Epidermal melanocyte (primary cell): ENCODE data around the gene LSM5.
"Not testable (repeated sequence)": the region's sequence is repeated elsewhere in the genome, so short reads cannot be mapped to it uniquely, and the experiment has no call there.

Source experiments
- DNase-seq: peaks from one replicate; pipeline ENCODE4 v3.0.0; 2011; ENCODE audit warnings: low spot score; ENCODE audit not compliant: insufficient read length

LSM5 gene

DNA sequence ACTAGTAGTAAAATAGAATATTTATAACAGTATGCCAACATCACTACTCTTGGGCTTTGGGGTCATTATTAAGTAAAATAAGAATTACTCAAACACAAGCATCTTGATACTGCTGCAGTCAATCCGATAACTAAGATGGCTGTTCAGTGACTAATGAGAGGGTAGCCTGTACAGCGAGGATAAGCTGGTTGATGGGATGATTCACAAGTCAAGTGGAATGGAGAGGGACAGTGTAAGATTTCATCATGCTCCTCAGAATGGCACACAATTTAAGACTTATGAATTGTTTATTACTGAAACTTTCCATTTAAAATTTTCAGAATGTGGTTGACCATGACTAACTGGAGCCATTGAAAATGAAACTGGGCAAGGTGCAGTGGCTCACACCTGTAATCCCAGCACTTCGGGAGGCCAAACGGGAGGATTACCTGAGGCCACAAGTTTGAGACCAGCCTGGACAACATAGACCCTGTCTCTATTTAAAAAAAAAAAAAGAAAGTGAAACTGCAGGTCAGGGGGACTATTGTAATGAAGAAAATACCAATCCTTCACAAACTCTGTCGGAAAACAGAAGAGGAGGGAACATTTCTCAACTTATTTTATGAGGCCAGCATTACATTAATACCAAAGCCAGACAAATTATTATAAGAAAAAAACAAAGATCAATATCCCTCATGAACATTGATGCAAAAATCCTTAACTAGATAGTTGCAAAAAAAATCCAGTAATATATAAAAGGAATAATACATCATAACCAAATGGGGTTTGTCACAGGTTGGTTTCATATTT, 16.3 kb upstream of the LSM5 start:
- DNase-seq = no peak

DNA sequence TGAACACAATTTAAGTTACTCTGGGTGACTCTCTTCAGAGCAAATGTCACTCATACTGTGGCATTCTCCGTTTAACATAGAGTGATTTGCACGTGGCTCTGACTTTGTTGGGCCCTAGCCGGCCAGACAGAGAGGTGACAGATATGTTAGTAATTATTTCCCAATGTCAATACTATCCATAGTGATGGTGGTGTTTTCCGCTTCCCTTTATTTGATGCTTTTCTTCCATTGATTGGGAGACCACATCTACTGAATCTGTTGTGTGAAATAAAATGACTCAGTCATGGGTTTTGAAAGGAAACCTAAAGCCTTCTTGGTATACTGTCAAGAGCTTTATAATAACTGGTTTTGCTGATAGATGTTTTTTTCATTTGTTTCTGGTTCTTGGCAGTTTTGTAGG, 12.5 kb upstream of the LSM5 start:
- DNase-seq = no peak

DNA sequence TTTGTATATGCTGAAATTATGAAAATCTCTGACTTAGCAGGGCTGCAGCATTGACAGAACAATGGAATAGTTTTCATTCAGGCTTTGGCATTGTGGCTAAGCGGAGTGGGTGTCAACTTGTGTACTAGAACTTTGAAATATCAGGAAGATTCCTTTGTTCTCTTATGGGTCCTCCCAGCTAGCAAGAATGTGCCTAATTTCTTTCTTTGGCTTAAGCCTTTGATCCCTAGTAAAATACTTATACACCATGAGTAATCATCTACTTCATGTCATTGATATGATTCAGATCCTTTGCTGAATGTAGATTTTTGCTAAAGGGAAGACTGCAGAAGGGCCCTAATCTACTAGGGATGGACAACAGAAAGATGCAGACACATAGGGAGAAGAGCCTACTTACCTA, 11.3 kb upstream of the LSM5 start:
- DNase-seq = no peak

DNA sequence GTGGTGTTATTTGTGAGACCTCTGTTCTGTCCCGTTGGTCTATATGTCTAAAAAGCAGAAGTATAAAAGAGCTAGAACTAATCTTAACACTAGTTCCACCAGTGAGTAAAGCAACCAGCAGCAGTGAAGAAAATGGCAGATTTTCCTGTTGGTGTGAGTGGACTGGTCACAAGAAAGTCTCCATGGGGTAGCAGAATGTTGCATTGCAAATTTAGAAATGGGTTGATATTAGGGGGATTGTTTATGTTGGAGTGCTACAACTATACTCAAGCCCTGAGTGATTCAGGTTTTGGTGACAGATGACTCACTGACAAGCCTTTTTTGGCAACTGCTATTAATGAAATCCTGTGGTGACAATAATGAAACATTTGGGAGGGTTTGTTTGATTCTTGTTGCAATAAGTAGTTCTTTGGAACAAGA, 10.8 kb upstream of the LSM5 start:
- DNase-seq = no peak

DNA sequence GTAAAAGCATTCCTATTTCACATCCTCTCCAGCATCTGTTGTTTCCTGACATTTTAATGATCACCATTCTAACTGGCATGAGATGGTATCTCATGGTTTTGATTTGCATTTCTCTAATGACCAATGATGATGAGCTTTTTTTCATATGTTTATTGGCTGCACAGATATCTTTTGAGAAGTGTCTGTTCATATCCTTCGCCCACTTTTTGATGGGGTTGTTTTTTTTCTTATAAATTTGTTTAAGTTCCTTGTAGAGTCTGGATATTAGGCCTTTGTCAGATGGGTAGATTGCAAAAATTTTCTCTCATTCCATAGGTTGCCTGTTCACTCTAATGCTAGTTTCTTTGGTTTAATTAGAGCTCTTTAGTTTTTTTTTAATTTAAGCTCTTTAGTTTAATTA, 10.0 kb upstream of the LSM5 start:
- not testable (repeated sequence) for DNase-seq

DNA sequence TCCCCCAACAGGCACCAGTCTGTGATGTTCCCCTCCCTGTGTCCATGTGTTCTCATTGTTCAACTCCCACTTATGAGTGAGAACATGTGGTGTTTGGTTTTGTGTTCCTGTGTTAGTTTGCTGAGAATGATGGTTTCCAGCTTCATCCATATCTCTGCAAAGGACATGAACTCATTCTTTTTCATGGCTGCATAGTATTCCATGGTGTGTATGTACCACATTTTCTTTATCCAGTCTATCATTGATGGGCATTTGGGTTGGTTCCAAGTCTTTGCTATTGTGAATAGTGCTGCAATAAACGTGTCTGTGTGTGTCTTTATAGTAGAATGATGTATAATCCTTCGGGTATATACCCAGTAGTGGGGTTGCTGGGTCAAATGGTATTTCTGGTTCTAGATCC, 9.6 kb upstream of the LSM5 start:
- DNase-seq = not testable (repeated sequence)

DNA sequence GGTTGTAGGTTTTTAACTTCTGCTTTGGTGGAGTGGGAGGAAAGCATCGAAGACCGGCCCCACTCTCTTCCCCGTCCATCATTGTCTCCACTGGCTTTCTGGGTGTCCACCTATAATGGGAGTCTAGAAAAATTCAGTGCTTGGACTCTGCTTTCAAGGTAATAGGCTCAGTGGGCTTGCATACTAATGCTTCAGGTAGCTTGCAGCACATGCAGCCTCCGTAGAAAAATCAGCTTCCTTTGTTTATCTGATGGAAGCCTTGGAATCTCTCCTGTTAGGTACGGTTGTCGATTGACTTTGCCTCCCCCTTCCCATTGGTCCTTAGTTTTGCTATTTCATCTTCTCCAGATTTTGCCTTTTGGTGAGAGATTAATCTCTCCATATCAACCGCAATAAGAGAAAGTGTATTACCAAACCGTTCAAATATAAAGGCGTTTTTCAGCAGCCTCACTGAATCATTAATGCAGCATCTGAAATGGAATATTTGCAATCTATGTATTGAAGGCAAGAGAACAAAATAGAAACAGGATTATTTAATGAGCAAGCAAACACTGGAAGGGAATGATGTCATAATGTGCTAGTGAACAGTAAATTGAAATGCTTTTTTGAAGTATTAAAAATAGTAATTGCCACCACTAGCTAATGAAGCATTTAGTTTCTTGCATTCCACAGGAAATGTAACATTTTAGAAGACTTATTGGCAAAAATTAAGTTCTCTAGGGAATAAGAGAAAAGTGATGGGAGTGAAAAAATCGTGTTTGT, 6.1 kb upstream of the LSM5 start:
- no peak for DNase-seq

DNA sequence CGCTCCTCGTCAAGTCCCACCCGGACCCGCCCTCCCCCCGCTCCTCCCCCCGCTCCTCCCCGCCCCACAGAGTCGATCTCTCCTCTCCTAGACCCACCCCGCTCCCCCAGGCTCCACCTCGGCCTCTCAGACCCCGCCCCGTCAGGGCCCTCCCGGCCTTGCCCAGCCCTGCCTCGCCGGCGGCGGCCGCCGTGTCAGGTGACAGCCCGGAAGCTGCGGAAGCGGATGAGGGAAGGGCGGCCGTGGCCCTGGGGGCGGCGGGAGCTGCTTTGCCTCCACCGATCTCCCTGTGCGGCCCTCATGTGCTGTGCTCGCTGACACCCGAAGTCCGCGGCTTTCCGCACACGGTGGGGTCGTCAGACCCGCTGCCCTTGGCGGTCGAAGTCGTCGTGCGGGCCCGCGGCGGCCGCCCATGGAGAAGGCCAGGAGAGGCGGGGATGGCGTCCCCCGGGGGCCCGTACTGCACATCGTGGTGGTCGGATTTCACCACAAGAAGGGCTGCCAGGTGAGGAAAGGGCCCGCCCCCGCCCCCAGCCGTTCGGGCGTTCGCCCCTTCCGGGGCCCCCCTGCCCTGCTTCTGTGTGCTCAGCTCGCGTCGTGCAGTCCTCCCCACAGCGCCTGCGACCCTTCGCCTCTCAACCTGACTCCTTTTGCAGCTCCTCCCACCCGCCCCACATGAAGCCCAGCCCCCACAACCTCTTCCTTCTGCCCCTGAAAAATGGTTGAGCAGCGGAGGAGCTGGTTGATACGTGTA, 5.3 kb upstream of the LSM5 start, which contains the start of gene AVL9:
Gene AVL9 (plus strand): TSS at position 192 of the 754 bp plus-strand sequence. CDS start 221 bp downstream, at position 413.
- peak; percentile 83 for DNase-seq

DNA sequence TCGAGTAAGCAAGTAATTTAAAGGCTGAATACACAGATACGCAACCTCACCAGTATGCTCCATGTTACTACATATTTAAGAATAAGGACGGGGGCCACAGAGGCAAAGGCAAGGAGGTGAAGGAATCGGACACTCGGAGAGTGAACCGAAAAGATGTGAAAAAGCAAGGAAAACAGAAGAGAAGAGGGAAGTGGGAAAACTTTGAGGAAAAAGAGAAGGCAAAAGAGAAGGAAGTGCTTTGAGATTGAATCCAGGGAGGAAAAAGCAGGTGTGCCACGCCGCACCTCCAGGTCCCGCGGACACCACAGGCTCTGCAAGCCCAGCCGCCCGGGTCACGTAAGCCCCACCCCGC, 4.7 kb upstream of the LSM5 start:
- DNase-seq = no peak

DNA sequence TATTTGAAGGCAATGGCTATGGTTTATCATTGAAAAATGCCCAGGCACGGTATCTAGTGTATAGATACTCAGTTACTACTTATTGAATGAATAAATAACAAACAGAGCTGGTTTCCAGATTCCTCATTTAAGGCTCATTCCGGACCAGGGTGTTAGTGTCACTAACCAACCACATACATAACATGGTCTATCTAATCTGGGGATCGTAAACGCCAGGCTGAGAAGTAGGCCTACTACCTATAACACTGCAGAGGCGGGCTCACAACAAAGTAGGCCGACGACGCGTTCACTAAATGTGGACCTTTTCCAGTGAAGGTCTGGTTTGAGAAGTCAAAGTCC, 423 bp downstream of the LSM5 start:
- DNase-seq = no peak

DNA sequence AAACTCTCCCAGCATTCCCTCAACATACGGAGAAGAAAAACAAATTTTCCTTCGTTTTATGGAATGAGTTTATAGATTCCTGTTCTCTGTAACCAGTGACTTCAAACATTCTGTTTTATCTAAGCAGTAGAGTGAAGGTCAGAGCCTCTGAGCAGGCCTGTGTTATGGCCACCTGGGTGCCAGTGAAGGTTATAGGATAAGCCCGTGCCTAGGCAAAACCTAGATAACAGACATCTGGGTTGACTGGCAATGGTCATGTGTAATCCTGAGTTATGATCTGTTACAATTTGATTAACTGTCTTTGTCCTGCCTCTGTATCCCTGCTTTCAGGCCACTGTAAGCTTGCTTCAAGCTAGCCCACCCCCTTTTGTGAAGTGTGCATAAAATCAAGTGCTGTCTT, 8.3 kb downstream of the LSM5 start:
- DNase-seq = no peak

DNA sequence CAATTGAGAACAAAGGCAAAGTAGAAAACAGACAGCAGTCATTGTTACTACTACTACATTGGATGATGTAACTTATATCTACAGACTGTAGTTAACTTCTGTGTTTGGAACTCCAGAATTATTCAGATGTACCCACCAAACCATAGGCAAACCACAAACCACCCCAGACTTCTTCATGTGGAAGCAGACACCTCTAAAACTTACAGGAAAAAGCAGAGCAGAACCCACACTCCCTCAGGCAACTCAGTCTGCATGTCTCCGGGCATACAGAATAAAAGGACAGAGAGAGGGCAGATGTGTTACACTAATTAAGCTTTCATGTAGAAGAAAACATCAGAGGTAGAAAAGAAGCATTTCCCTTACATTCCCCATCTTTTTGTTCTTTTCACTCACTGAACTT, 9.0 kb downstream of the LSM5 start:
- DNase-seq = no peak

DNA sequence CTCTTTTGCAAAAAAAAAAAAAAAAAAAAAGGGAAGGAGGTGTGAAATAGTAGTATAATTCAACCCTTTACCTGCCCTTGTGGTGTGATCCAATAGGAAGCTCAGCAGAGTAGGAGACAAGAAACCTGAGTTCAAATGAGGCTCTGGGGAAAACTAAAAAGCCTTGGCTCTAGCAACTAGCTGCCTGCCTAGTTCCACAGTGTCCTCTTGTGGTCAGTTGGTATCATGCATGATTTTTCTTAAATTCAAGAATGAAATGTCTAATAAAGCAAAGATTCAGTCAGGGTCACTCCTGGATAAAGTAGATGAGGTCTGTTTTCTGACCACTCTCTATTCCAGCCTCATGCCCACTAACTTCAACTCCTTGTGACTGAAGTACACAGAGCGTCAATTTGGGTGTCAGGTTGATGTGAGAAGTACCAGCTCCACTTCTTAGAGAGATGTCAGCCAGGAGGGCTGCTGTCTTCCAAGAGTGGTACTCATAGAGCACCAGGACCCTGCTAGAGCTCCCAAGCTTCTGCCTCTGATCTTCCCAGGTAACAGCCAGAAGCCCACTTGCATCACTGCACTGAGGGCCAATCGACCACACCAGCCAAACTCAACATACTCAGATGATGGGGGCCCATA, 10.5 kb downstream of the LSM5 start:
- DNase-seq = no peak

DNA sequence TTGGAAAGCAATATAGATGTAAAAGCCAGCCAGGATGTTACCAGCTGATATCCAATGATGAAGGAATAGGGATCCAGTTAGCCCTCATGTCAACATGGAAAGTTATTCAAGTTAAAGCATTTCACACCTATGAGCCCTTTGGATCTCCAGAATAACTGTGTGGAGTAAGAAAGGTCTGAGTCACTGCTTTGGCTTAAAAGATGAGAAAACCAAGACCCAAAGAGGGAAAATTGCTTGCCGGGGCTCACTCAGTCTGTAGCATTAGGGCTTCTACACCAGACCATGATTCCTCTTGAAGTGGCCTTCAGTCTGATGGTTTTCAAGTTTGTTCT, 12.6 kb downstream of the LSM5 start:
- DNase-seq = no peak

DNA sequence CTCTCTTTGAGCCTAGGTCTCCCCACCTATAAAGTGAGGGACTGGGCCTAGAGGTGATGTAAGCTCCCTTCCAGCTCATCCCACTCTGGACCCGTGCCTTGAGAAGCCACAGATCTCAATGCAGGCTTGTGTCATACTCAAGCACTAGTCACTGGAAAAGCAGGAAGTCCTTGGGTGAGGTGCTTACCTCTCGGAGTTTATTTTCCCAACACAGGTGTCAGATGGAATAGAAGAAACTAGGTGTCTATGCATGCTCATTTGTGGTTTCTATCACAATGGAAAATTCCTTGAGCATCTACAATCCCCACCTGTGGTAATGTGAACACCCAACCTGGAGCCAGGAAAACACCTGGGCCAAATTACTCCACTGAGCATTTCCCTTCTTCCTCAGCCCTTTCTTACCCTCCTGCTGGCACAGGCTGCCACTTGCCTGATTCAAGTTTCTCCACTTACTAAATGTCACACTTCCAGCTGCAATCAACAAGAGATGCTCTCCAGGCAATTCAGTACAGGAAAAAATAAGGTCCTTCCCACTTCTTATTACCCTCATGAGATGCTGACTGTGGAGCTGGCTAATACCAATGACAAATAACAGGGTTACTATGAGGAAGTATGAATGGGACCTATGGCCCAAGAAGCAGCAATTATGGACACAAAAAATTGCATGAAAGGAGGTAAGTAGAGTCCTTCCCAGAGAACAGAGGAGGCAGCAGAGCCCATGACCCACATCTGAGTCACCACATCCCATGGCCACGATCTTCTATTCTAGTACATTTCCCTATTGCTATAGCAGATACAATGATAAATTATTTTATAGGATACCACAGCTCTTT, 13.1 kb downstream of the LSM5 start:
- DNase-seq = no peak

DNA sequence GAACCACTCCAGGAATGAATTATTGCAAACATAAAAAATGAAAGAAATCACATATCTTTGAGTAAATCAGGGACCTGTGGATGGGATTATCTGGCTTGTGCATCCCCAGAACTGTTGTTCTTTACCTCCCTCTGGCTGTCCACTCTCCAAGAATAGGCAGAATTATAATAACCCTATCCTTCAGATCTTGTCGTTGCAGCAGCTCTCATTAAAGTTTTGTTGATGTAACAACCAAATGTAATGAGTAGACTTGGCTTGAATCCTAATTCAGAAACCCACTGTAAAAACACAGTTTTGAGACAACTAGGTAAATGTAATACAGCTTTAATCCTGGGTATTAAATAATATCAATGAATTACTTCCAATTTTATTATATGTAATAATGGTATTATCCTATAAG, 16.2 kb downstream of the LSM5 start:
- DNase-seq = no peak

DNA sequence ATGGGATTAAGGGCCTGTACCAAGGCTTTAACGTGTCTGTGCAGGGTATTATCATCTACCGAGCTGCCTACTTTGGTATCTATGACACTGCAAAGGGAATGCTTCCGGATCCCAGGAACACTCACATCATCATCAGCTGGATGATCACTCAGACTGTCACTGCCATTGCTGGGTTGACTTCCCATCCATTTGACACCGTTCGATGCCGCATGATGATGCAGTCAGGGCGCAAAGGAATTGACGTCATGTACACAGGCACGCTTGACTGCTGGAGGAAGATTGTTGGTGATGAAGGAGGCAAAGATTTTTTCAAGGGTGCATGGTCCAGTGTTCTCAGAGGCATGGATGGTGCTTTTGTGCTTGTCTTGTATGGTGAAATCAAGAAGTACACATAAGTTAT, 18.2 kb downstream of the LSM5 start:
- DNase-seq = no peak

DNA sequence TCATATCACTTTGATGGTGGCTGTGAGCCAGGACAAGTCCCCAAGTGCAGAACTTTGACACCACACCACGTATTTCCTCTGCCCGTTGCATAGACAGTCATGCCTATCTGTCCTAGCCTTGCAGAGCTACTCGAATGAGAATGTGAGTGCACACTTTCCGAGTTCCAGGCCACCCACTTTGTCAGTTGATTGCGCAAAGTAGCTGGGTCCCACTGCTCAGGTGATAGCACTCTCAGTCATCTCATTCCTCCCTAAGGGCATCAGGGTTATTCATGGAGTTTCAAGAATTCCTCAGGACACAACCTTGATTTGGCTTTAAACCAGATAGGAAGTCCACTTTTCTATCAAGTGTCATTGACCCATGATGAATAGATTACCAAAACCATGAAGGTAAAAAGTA, 19.3 kb downstream of the LSM5 start:
- no peak for DNase-seq

DNA sequence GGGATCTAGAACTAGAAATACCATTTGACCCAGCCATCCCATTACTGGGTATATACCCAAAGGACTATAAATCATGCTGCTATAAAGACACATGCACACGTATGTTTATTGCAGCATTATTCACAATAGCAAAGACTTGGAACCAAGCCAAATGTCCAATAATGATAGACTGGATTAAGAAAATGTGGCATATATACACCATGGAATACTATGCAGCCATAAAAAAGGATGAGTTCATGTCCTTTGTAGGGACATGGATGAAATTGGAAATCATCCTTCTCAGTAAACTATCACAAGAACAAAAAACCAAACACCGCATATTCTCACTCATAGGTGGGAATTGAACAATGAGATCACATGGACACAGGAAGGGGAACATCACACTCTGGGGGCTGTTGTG, 20.2 kb downstream of the LSM5 start:
- DNase-seq = not testable (repeated sequence)

DNA sequence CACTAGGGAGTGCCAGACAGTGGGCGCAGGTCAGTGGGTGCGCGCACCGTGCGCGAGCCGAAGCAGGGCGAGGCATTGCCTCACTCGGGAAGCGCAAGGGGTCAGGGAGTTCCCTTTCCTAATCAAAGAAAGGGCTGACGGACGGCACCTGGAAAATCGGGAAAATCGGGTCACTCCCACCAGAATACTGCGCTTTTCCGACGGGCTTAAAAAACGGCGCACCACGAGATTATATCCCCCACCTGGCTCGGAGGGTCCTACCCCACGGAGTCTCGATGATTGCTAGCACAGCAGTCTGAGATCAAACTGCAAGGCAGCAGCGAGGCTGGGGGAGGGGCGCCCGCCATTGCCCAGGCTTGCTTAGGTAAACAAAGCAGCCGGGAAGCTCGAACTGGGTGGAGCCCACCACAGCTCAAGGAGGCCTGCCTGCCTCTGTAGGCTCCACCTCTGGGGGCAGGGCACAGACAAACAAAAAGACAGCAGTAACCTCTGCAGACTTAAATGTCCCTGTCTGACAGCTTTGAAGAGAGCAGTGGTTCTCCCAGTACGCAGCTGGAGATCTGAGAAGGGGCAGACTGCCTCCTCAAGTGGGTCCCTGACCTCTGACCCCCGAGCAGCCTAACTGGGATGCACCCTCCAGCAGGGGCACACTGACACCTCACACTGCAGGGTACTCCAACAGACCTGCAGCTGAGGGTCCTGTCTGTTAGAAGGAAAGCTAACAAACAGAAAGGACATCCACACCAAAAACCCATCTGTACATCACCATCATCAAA, 25.4 kb downstream of the LSM5 start:
- DNase-seq = not testable (repeated sequence)
